PC-9 (cell line): Measurements from ENCODE around the gene PALLD.

Experiments used
- CTCF ChIP-seq: fragments of 200-600 bp; sonication (generic); conservative IDR thresholded peaks from 2 replicates; pipeline ENCODE4 v1.6.1; 2017; ENCODE audit warnings: mixed run types, antibody characterized with exemption, mild to moderate bottlenecking, moderate library complexity
- EZH2 ChIP-seq: fragments of 200-600 bp; sonication (generic); IDR thresholded peaks from 2 replicates; pipeline ENCODE4 v1.8.0; 2017; ENCODE audit warnings: antibody characterized with exemption, low read depth

- TF ChIP-seq CTCF: no peak
- no peak for TF ChIP-seq EZH2
Measured at GRCh38 chr4:168794092-168794707, 297.3 kb downstream of the PALLD start.
